Esophagus mucosa (tissue), 1 donor: ENCODE data around the gene HLA-DOB. TPM values are rescaled to one million over a fixed set of nuclear protein-coding genes. Genes with fewer than 3 reads are reported as not detected.

Source experiments
- ATAC-seq: fragments of 200-7000 bp; cut with Tn5 transposase; one replicate; pipeline ENCODE4 v1.9.1; 2020
- total RNA-seq: library from RNA; stranded (reverse); gene quantifications from one replicate; pipeline ENCODE4 v1.2.4, GENCODE V29; 2023
- donor health status: DM: yes; HTN: yes; CAD: no.

Gene HLA-DOB
- total RNA-seq: 0.52 TPM

GRCh38 chr6:32816746-32817204, at the start of gene HLA-DOB:
HLA-DOB (minus strand) TSS chr6:32817002; CDS start chr6:32816951, 51 bp downstream.
- ATAC-seq: peak; percentile 83

GRCh38 chr6:32865724-32866443, 49.1 kb upstream of the HLA-DOB start:
- no peak for ATAC-seq

- ATAC-seq: no peak
Observed at GRCh38 chr6:32862725-32863124, 45.9 kb upstream of the HLA-DOB start.

GRCh38 chr6:32860674-32861073, 43.9 kb upstream of the HLA-DOB start:
- no peak for ATAC-seq

- no peak for ATAC-seq
Observed at GRCh38 chr6:32858194-32858593, 41.4 kb upstream of the HLA-DOB start.

- ATAC-seq: no peak
Observed at GRCh38 chr6:32857156-32857891, 40.5 kb upstream of the HLA-DOB start.

GRCh38 chr6:32855467-32856174, 38.8 kb upstream of the HLA-DOB start:
- ATAC-seq: no peak

- ATAC-seq: no peak
Observed at GRCh38 chr6:32854376-32855178, 37.8 kb upstream of the HLA-DOB start.

- peak; percentile 96 for ATAC-seq
Observed at GRCh38 chr6:32853541-32854375, 37.0 kb upstream of the HLA-DOB start, which contains the start of the genes PSMB9 and TAP1. PSMB9 (plus strand) TSS chr6:32854192; CDS start chr6:32854230, 38 bp downstream. TAP1 (minus strand) TSS chr6:32853704; CDS start chr6:32853636, 68 bp downstream.

GRCh38 chr6:32852844-32853540, 36.2 kb upstream of the HLA-DOB start:
- ATAC-seq: peak; percentile 49

- ATAC-seq: no peak
Observed at GRCh38 chr6:32852018-32852843, 35.4 kb upstream of the HLA-DOB start.

- ATAC-seq: no peak
Observed at GRCh38 chr6:32851025-32851424, 34.2 kb upstream of the HLA-DOB start.

GRCh38 chr6:32849126-32849525, 32.3 kb upstream of the HLA-DOB start:
- ATAC-seq: no peak

- ATAC-seq: no peak
Observed at GRCh38 chr6:32847795-32848194, 31.0 kb upstream of the HLA-DOB start.

GRCh38 chr6:32847004-32847403, 30.2 kb upstream of the HLA-DOB start:
- ATAC-seq: no peak

GRCh38 chr6:32845384-32845884, 28.6 kb upstream of the HLA-DOB start:
- ATAC-seq: no peak

- ATAC-seq: no peak
Observed at GRCh38 chr6:32844839-32845383, 28.1 kb upstream of the HLA-DOB start.

- peak; percentile 97 for ATAC-seq
Observed at GRCh38 chr6:32843979-32844838, 27.4 kb upstream of the HLA-DOB start, which contains the start of gene PSMB8. PSMB8 (minus strand) TSS chr6:32844047; CDS start chr6:32843996, 51 bp downstream.
